Thyroid gland (tissue), 4 donors: Measurements from ENCODE around the gene NRN1L. TPM values are rescaled to one million over a fixed set of nuclear protein-coding genes. Genes with fewer than 3 reads are reported as not detected.

Experiments
- DNase-seq, 2 donors: peaks; one replicate each; pipeline ENCODE4 v3.0.0-alpha.2; 2019
- H3K27ac ChIP-seq, 3 donors: fragments of 200-600 bp; sonication (generic); 1 replicate in 2 of 3; 2 replicates in 1 of 3; pipeline ENCODE4 v1.5.1; 2016 to 2019; ENCODE audit warnings: mild to moderate bottlenecking in 1 of 3, moderate library complexity in 1 of 3
- H3K27me3 ChIP-seq: fragments of 200-600 bp; sonication (generic); one replicate; pipeline ENCODE4 v1.5.1; 2019
- H3K36me3 ChIP-seq, 2 donors: fragments of 200-600 bp; sonication (generic); one replicate each; pipeline ENCODE4 v1.5.1; 2016 to 2019
- H3K4me1 ChIP-seq, 2 donors: fragments of 200-600 bp; sonication (generic); one replicate each; pipeline ENCODE4 v1.5.1; 2017 to 2019
- H3K4me3 ChIP-seq, 3 donors: fragments of 200-600 bp; sonication (generic); replicated peaks in 1 of 3; 1 replicate in 2 of 3; 2 replicates in 1 of 3; pipeline ENCODE4 v1.5.1; 2016; ENCODE audit warnings: mild to moderate bottlenecking in 1 of 3
- H3K9me3 ChIP-seq: fragments of 200-600 bp; sonication (generic); one replicate; pipeline ENCODE4 v1.5.1; 2017
- POLR2A ChIP-seq, 2 donors: fragments of 450-650 bp; IDR thresholded peaks; one replicate each; pipeline ENCODE4 v1.6.1; 2017; ENCODE audit warnings: antibody characterized with exemption in 2 of 2, mild to moderate bottlenecking in 2 of 2, moderate library complexity in 1 of 2
- WGBS, 2 donors: methylation state at CpG; one replicate each; pipeline ENCODE4 v1.1.5; 2017; 5-methylcytosine and 5-hydroxymethylcytosine counted together
- intact Hi-C: fragments of 100-400 bp; cut with DNase I; formaldehyde crosslinking; loops from one replicate; pipeline ENCODE4 v1.15.1; 2023
- total RNA-seq, 4 donors: library from RNA; depleted of rRNA; stranded (reverse); fragments of >200 nt; gene quantifications; one replicate each; pipeline ENCODE4 v1.2.3, GENCODE V29; 2016
- TF ChIP-seq, protein P1 (sequence below), 6 experiments: fragments of 200-600 bp in 3 of 6; fragments of 450-650 bp in 3 of 6; sonication (generic) in 3 of 6; IDR thresholded peaks; one replicate each; pipeline ENCODE4 v1.5.1; 2016 to 2019; ENCODE audit warnings: antibody characterized with exemption in 6 of 6, mild to moderate bottlenecking in 2 of 6, inconsistent platforms in 1 of 6, moderate library complexity in 1 of 6

NRN1L gene
- total RNA-seq, 4 donors from 2014 or later = 2.0 TPM; not detected in 3

GRCh38 chr16:67926181-67926750, 41.6 kb downstream of the NRN1L start:
- H3K4me1 ChIP-seq = peaks cover 22 to 49% of the 10 kb centered on the region in 2 donors
- H3K9me3 ChIP-seq = no peaks in the 10 kb centered on the region
- H3K27ac ChIP-seq = peak overlapping the region in 2 of 3 donors; percentile 13 to 40
- no peak overlapping the region for H3K4me3 ChIP-seq
- no peak for TF ChIP-seq POLR2A (IDR thresholded peaks at IDR 0.05)
- TF ChIP-seq, protein P1, sequence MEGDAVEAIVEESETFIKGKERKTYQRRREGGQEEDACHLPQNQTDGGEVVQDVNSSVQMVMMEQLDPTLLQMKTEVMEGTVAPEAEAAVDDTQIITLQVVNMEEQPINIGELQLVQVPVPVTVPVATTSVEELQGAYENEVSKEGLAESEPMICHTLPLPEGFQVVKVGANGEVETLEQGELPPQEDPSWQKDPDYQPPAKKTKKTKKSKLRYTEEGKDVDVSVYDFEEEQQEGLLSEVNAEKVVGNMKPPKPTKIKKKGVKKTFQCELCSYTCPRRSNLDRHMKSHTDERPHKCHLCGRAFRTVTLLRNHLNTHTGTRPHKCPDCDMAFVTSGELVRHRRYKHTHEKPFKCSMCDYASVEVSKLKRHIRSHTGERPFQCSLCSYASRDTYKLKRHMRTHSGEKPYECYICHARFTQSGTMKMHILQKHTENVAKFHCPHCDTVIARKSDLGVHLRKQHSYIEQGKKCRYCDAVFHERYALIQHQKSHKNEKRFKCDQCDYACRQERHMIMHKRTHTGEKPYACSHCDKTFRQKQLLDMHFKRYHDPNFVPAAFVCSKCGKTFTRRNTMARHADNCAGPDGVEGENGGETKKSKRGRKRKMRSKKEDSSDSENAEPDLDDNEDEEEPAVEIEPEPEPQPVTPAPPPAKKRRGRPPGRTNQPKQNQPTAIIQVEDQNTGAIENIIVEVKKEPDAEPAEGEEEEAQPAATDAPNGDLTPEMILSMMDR (IDR thresholded peaks at IDR 0.05) = no peak
- DNase-seq = peak in 1 of 2 donors; percentile 47
- no peaks in the 10 kb centered on the region for H3K27me3 ChIP-seq
- WGBS, 2 donors = 61 to 63% methylated on average over 12 to 13 of the region's 13 CpGs
- intact Hi-C loops = loop anchor here (5.0 kb wide), 2 partner anchors 44 to 109 kb away; partner anchors contain the start of gene NRN1L
- peaks cover 6 to 13% of the 10 kb centered on the region in 2 donors for H3K36me3 ChIP-seq

DNA sequence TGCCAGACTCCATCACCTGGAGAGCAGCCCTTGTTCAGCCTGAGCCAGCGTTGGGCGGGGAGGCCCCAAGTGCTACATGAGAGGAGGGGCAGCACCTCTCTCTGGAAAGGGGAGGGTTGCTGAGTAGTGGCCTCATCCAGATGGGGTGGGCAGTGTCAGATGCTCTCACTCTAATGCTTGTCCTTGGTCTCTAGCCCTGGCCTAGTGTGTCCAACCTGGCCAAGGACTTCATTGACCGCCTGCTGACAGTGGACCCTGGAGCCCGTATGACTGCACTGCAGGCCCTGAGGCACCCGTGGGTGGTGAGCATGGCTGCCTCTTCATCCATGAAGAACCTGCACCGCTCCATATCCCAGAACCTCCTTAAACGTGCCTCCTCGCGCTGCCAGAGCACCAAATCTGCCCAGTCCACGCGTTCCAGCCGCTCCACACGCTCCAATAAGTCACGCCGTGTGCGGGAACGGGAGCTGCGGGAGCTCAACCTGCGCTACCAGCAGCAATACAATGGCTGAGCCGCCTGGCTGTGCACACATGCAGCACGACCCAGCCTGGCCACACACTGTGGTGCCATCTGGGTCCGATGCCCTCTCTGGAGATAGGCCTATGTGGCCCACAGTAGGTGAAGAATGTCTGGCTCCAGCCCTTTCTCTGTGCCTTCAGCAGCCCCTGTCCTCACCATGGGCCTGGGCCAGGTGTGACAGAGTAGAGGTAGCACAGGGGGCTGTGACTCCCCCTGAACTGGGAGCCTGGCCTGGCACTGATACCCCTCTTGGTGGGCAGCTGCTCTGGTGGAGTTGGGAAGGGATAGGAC, 42.7 kb downstream of the NRN1L start:
- H3K4me1 ChIP-seq = peaks cover 21 to 45% of the 10 kb centered on the region in 2 donors

DNA sequence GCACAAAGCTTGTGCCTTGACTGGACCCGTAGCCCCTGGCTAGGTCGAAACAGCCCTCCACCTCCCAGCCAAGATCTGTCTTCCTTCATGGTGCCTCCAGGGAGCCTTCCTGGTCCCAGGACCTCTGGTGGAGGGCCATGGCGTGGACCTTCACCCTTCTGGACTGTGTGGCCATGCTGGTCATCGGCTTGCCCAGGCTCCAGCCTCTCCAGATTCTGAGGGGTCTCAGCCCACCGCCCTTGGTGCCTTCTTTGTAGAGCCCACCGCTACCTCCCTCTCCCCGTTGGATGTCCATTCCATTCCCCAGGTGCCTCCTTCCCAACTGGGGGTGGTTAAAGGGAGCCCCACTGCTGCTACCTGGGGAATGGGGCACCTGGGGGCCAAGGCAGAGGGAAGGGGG, 43.5 kb downstream of the NRN1L start:
- no peaks in the 10 kb centered on the region for H3K9me3 ChIP-seq
- no peak overlapping the region for H3K4me3 ChIP-seq
- H3K4me1 ChIP-seq = peaks cover 15 to 37% of the 10 kb centered on the region in 2 donors
- no peak for TF ChIP-seq POLR2A (IDR thresholded peaks at IDR 0.05)
- TF ChIP-seq, protein P1 (IDR thresholded peaks at IDR 0.05) = no peak
- intact Hi-C loops = loop anchor here (5.0 kb wide), 2 partner anchors 46 to 111 kb away; partner anchors contain the start of gene NRN1L
- no peaks in the 10 kb centered on the region for H3K27me3 ChIP-seq
- peaks cover 6 to 13% of the 10 kb centered on the region in 2 donors for H3K36me3 ChIP-seq
- no peak overlapping the region for H3K27ac ChIP-seq
- 89 to 100% methylated on average over 1 to 7 of the region's 7 CpGs for WGBS, 2 donors
- no peak for DNase-seq

More for the DNA sequence above, 42.7 kb downstream of the NRN1L start:
- no peak overlapping the region for H3K27ac ChIP-seq
- peaks cover 6 to 13% of the 10 kb centered on the region in 2 donors for H3K36me3 ChIP-seq
- intact Hi-C loops = loop anchor here (5.0 kb wide), 2 partner anchors 45 to 110 kb away; partner anchors contain the start of gene NRN1L
- no peak overlapping the region for H3K4me3 ChIP-seq
- DNase-seq = no peak
- TF ChIP-seq, protein P1 (IDR thresholded peaks at IDR 0.05) = no peak
- no peak for TF ChIP-seq POLR2A (IDR thresholded peaks at IDR 0.05)
- H3K9me3 ChIP-seq = no peaks in the 10 kb centered on the region
- WGBS, 2 donors = 91 to 93% methylated on average over 20 to 22 of the region's 22 CpGs
- no peaks in the 10 kb centered on the region for H3K27me3 ChIP-seq

- Histone ChIP-seq H3K9me3 (no peaks in the 10 kb centered on the region), H3K27me3 (no peaks in the 10 kb centered on the region), H3K4me3 (no peak overlapping the region), H3K4me1 (peaks cover 9 to 31% of the 10 kb centered on the region in 2 donors), H3K36me3 (peaks cover 6 to 13% of the 10 kb centered on the region in 2 donors), H3K27ac (no peak overlapping the region)
- WGBS, 2 donors = 54 to 65% methylated on average over 9 to 16 of the region's 16 CpGs
- intact Hi-C loops = loop anchor here (5.0 kb wide), 2 partner anchors 46 to 111 kb away; partner anchors contain the start of gene NRN1L
- peak; percentile 71 to 78 for DNase-seq
- TF ChIP-seq POLR2A (IDR thresholded peaks at IDR 0.05) = no peak
- TF ChIP-seq, protein P1 (IDR thresholded peaks at IDR 0.05) = peak; percentile 34 to 89 (median 86)
These were observed 44.1 kb downstream of the NRN1L start for GRCh38 chr16:67928561-67929364.
